Measurements from ENCODE around the gene RIMS1. TPM values are rescaled to one million over a fixed set of nuclear protein-coding genes. Genes with fewer than 3 reads are reported as not detected.

Gene RIMS1
- total and polyA plus RNA-seq, 9 of the 15 experiments (the other 6 are each of a cell fraction or from before 2014, with no cell fraction given), result not detected

GRCh38 chr6:72132427-72132826 is 246.1 kb downstream of the RIMS1 start:
- Histone ChIP-seq H3K27ac (ENCODE audit: extremely low read depth, low read depth, low read length) (no peak overlapping the region), H4K20me1 (replicated peaks; ENCODE audit: control insufficient read depth, insufficient read depth, low read length) (no peaks in the 10 kb centered on the region), H3K9ac (ENCODE audit: insufficient read depth in 1 of 2, low read depth in 2 of 2, low read length in 2 of 2) (no peak overlapping the region), H3K4me2 (ENCODE audit: insufficient read depth, low read length) (no peak overlapping the region), H3K79me2 (ENCODE audit: control insufficient read depth, insufficient read depth, low read length) (no peaks in the 10 kb centered on the region), H3K4me3 (no peak overlapping the region), H3K4me1 (replicated peaks in 1 of 2; ENCODE audit: control insufficient read depth in 2 of 2, insufficient read depth in 2 of 2, low read length in 2 of 2) (no peaks in the 10 kb centered on the region), H3K27me3 (ENCODE audit: control insufficient read depth in 2 of 2, insufficient read depth in 2 of 2, low read length in 2 of 2) (no peaks in the 10 kb centered on the region), H2AFZ (ENCODE audit: low read depth, low read length) (no peak overlapping the region), H3K9me3 (replicated peaks; ENCODE audit: control insufficient read depth, insufficient read depth, low read depth, low read length) (no peaks in the 10 kb centered on the region), H3K36me3 (ENCODE audit: control insufficient read depth, insufficient read depth, low read length) (no peaks in the 10 kb centered on the region), H3K9me1 (ENCODE audit: control insufficient read depth, insufficient read depth, low read length) (no peaks in the 10 kb centered on the region)
- in situ Hi-C loops (cut with MboI) (no loop called here), intact Hi-C loops (cut with micrococcal nuclease) (no loop called here)
- FAIRE-seq (no peak), ATAC-seq (no peak), DNase-seq (ENCODE audit: extremely low read depth in 1 of 4, low spot score in 3 of 4) (no peak)
- POLR2A ChIA-PET, result no interaction called here
- 0% methylated on average over 1 of the region's 1 CpG for WGBS (ENCODE audit: insufficient coverage, low coverage, missing lambda C conversion rate)
- no peak for TF ChIP-seq ZMIZ1 (IDR thresholded peaks at IDR 0.05; ENCODE audit: low read depth in 2 of 2, low read length in 2 of 2)
- TF ChIP-seq HMGXB4 (CRISPR knock-in tag; IDR thresholded peaks at IDR 0.05), result no peak
- TF ChIP-seq FOXJ2 (tag; IDR thresholded peaks at IDR 0.05), result no peak
- no peak for TF ChIP-seq PML (IDR thresholded peaks at IDR 0.05; ENCODE audit: low read length)
- TF ChIP-seq ZNF354B (CRISPR knock-in tag; IDR thresholded peaks at IDR 0.05), result no peak
- TF ChIP-seq SETDB1 (IDR thresholded peaks at IDR 0.05; ENCODE audit: low read length), result no peak
- no peak for TF ChIP-seq CHD4 (IDR thresholded peaks at IDR 0.05; ENCODE audit: insufficient read depth, insufficient replicate concordance, low read depth, low read length, poor library complexity, severe bottlenecking)
- no peak for TF ChIP-seq CBX5 (IDR thresholded peaks at IDR 0.05; ENCODE audit: borderline replicate concordance, low read depth)
- no peak for TF ChIP-seq CUX1 (CRISPR knock-in tag; IDR thresholded peaks at IDR 0.05)
- TF ChIP-seq CBFB (CRISPR knock-in tag; IDR thresholded peaks at IDR 0.05), result no peak
- TF ChIP-seq NFXL1 (CRISPR knock-in tag; IDR thresholded peaks at IDR 0.05), result no peak
- no peak for TF ChIP-seq ZNF583 (CRISPR knock-in tag; IDR thresholded peaks at IDR 0.05)
- no peak for TF ChIP-seq RB1 (IDR thresholded peaks at IDR 0.05; ENCODE audit: low read depth)
- no TSS peak for BruUV-seq (replicated peaks)
- CTCF ChIA-PET (ENCODE audit: low intra/inter-chr PET ratio), result no interaction called here
